GM23338 (cell line): ENCODE results near the gene ACBD7. TPM values are rescaled to one million over a fixed set of nuclear protein-coding genes. Genes with fewer than 3 reads are reported as not detected.

Experiments
- ATAC-seq: fragments of 200-7000 bp; cut with Tn5 transposase; 3 replicates; pipeline ENCODE4 v1.9.1; 2020
- DNase-seq: peaks from one replicate; pipeline ENCODE4 v3.0.0-alpha.2; 2015; ENCODE audit warnings: low spot score
- H2AFZ ChIP-seq: fragments of 200-600 bp; sonication (generic); 2 replicates; pipeline ENCODE4 v1.8.0; 2016; ENCODE audit warnings: antibody characterized with exemption, mild to moderate bottlenecking, moderate library complexity
- H3F3A ChIP-seq: fragments of 200-600 bp; sonication (generic); replicated peaks from 2 replicates; pipeline ENCODE4 v1.8.0; 2017; ENCODE audit warnings: antibody characterized with exemption, mixed run types, low read depth
- H3K27ac ChIP-seq: fragments of 200-600 bp; sonication (generic); 2 replicates; pipeline ENCODE4 v1.6.1; 2016; ENCODE audit warnings: low read depth
- H3K27me3 ChIP-seq: fragments of 200-600 bp; sonication (generic); 2 replicates; pipeline ENCODE4 v1.8.0; 2016; ENCODE audit warnings: mild to moderate bottlenecking, mixed run types, moderate library complexity; ENCODE audit not compliant: insufficient read depth
- H3K36me3 ChIP-seq: fragments of 200-600 bp; sonication (generic); 2 replicates; pipeline ENCODE4 v1.8.0; 2016; ENCODE audit warnings: mild to moderate bottlenecking; ENCODE audit not compliant: insufficient read depth
- H3K4me1 ChIP-seq: fragments of 200-600 bp; sonication (generic); 2 replicates; pipeline ENCODE4 v1.8.0; 2016; ENCODE audit warnings: mild to moderate bottlenecking, moderate library complexity; ENCODE audit not compliant: insufficient read depth
- H3K4me2 ChIP-seq: fragments of 200-600 bp; sonication (generic); 2 replicates; pipeline ENCODE4 v1.7.1; 2017; ENCODE audit warnings: mixed run types
- H3K4me3 ChIP-seq: fragments of 200-600 bp; sonication (generic); 2 replicates; pipeline ENCODE4 v1.6.1; 2016; ENCODE audit warnings: mixed run types
- H3K79me2 ChIP-seq: fragments of 200-600 bp; sonication (generic); replicated peaks from 2 replicates; pipeline ENCODE4 v1.8.0; 2017; ENCODE audit warnings: mild to moderate bottlenecking; ENCODE audit not compliant: insufficient read depth
- H3K9me2 ChIP-seq: fragments of 200-600 bp; sonication (generic); 2 replicates; pipeline ENCODE4 v1.8.0; 2017; ENCODE audit not compliant: insufficient read depth
- H4K20me1 ChIP-seq: fragments of 200-600 bp; sonication (generic); replicated peaks from 2 replicates; pipeline ENCODE4 v1.8.0; 2017; ENCODE audit warnings: mild to moderate bottlenecking; ENCODE audit not compliant: insufficient read depth
- H3K27ac Mint-ChIP-seq: 2 replicates; pipeline ENCODE4 v1.8.0; 2020; ENCODE audit warnings: inconsistent platforms, mild to moderate bottlenecking, moderate library complexity, mixed read lengths
- H3K27me3 Mint-ChIP-seq: 3 replicates; pipeline ENCODE4 v1.8.0; 2022; ENCODE audit warnings: low read depth, mild to moderate bottlenecking, moderate library complexity, mixed read lengths, inconsistent platforms; ENCODE audit not compliant: insufficient read depth, poor library complexity
- H3K36me3 Mint-ChIP-seq: 3 replicates; pipeline ENCODE4 v1.8.0; 2021; ENCODE audit warnings: low read depth, mild to moderate bottlenecking, inconsistent platforms, moderate library complexity, mixed read lengths
- H3K4me1 Mint-ChIP-seq: 3 replicates; pipeline ENCODE4 v1.8.0; 2020; ENCODE audit warnings: mild to moderate bottlenecking, inconsistent platforms, mixed read lengths
- H3K4me3 Mint-ChIP-seq: 3 replicates; pipeline ENCODE4 v1.8.0; 2021; ENCODE audit warnings: moderate library complexity, mild to moderate bottlenecking, inconsistent platforms, mixed read lengths
- H3K9me3 Mint-ChIP-seq: 3 replicates; pipeline ENCODE4 v1.8.0; 2020; ENCODE audit warnings: moderate library complexity, mild to moderate bottlenecking, inconsistent platforms, mixed read lengths
- CREB1 ChIP-seq: fragments of 250-450 bp; sonication (Bioruptor Pico); IDR thresholded peaks from 2 replicates; pipeline ENCODE4 v1.5.0; 2020; ENCODE audit warnings: low read depth, mild to moderate bottlenecking, moderate library complexity
- CTCF ChIP-seq, 2 experiments: fragments of 200-600 bp in 1 of 2; sonication (generic) in 1 of 2; conservative IDR thresholded peaks; 2 replicates each; pipeline versions ENCODE4 v1.5.1 to v1.6.1; 2016 to 2017; ENCODE audit warnings: antibody characterized with exemption in 2 of 2, low read depth in 2 of 2, mild to moderate bottlenecking in 2 of 2, moderate library complexity in 1 of 2
- ETS1 ChIP-seq: IDR thresholded peaks from 2 replicates; pipeline ENCODE4 v1.6.1; 2016; ENCODE audit warnings: antibody characterized with exemption
- EZH2 ChIP-seq: fragments of 200-600 bp; sonication (generic); IDR thresholded peaks from one replicate; pipeline ENCODE4 v1.8.0; 2017; ENCODE audit warnings: antibody characterized with exemption, mild to moderate bottlenecking, low read depth; ENCODE audit not compliant: unreplicated experiment
- EZH2phosphoT487 ChIP-seq: fragments of 200-600 bp; sonication (generic); IDR thresholded peaks from one replicate; pipeline ENCODE4 v1.8.1; 2018; ENCODE audit warnings: antibody characterized with exemption; ENCODE audit not compliant: unreplicated experiment
- NANOG ChIP-seq: IDR thresholded peaks from 2 replicates; pipeline ENCODE4 v1.6.1; 2016; ENCODE audit warnings: antibody characterized with exemption, borderline replicate concordance
- POLR2AphosphoS5 ChIP-seq: IDR thresholded peaks from 2 replicates; pipeline ENCODE4 v1.6.1; 2016; ENCODE audit warnings: antibody characterized with exemption, low read depth
- STAT1 ChIP-seq: IDR thresholded peaks from one replicate; pipeline ENCODE4 v1.6.1; 2016; ENCODE audit warnings: antibody characterized with exemption; ENCODE audit not compliant: unreplicated experiment
- ZNF331 ChIP-seq: fragments of 250-450 bp; sonication (Bioruptor Pico); IDR thresholded peaks from 2 replicates; pipeline ENCODE4 v1.5.0; 2020; ENCODE audit warnings: low read depth, mild to moderate bottlenecking, moderate library complexity
- long read RNA-seq: library from polyadenylated mRNA; unstranded; transcript quantifications from one replicate; pipeline ENCODE4 v2.0.0, GENCODE V29; 2020; ENCODE audit not compliant: unreplicated experiment
- polyA plus RNA-seq: library from polyadenylated mRNA; unstranded; fragments of >200 nt; fragmentation: Nextera tagmentation; extraction: Ambion mirVana; gene quantifications from 2 replicates; pipeline ENCODE4 v1.2.1, GENCODE V29; 2016
- total RNA-seq: library from RNA; depleted of rRNA; stranded (reverse); fragments of >200 nt; shearing (Covaris generic); gene quantifications from 2 replicates; pipeline ENCODE4 v1.2.3, GENCODE V29; 2014; rRNA removed
- TF ChIP-seq, protein P1 (sequence below): IDR thresholded peaks from one replicate; pipeline ENCODE4 v1.6.1; 2018; ENCODE audit warnings: antibody characterized with exemption; ENCODE audit not compliant: unreplicated experiment

ACBD7 gene
- total RNA-seq (14.7 and 24.1 TPM in 2 replicates), polyA plus RNA-seq (1.2 and 2.8 TPM in 2 replicates)
- long read RNA-seq, partial matches to known transcripts: 0 of 1 reads
- long read RNA-seq, other reads (novel, unspliced or antisense): 0 of 1 reads

- H3K27me3 ChIP-seq: no peaks in the 10 kb centered on the region
- H3K79me2 ChIP-seq: no peaks in the 10 kb centered on the region
- peak within 1 kb of the TSS; percentile 67 for H3K4me3 Mint-ChIP-seq
- peak within 1 kb of the TSS; percentile 71 for H3K4me2 ChIP-seq
- H4K20me1 ChIP-seq: no peaks in the 10 kb centered on the region
- H3K36me3 ChIP-seq: no peaks in the 10 kb centered on the region
- H3K4me1 ChIP-seq: no peaks in the 10 kb centered on the region; the same call in 1 of the 2 replicates
- H2AFZ ChIP-seq: no peak within 1 kb of the TSS
- H3K27me3 Mint-ChIP-seq: peaks cover 4% of the 10 kb centered on the region
- no peaks in the 10 kb centered on the region for H3K9me2 ChIP-seq
- no peak within 1 kb of the TSS; the same call in 1 of the 2 replicates for H3K27ac ChIP-seq
- peaks cover 14% of the 10 kb centered on the region for H3K4me1 Mint-ChIP-seq
- H3K9me3 Mint-ChIP-seq: no peaks in the 10 kb centered on the region
- TF ChIP-seq ZNF331 (CRISPR knock-in tag) (no peak), CREB1 (CRISPR knock-in tag) (peak; percentile 50), POLR2AphosphoS5 (peak; percentile 92), CTCF (conservative IDR thresholded peaks at IDR 0.05; ENCODE audit: low read depth in 2 of 2) (peak in 1 of 2 experiments; percentile 9; a peak in 1 of 4 replicates)
- H3K4me3 ChIP-seq: peak within 1 kb of the TSS; percentile 61
- H3K36me3 Mint-ChIP-seq: no peaks in the 10 kb centered on the region
- DNase-seq (peak; percentile 94), ATAC-seq (peak; percentile 96)
- no peaks in the 10 kb centered on the region for H3F3A ChIP-seq
- no peak within 1 kb of the TSS for H3K27ac Mint-ChIP-seq
Observed at GRCh38 chr10:15088428-15089261, at the start of gene ACBD7. Gene ACBD7, minus strand, starts transcription at chr10:15088776. Its CDS starts 48 bp downstream, at chr10:15088728.

DNA sequence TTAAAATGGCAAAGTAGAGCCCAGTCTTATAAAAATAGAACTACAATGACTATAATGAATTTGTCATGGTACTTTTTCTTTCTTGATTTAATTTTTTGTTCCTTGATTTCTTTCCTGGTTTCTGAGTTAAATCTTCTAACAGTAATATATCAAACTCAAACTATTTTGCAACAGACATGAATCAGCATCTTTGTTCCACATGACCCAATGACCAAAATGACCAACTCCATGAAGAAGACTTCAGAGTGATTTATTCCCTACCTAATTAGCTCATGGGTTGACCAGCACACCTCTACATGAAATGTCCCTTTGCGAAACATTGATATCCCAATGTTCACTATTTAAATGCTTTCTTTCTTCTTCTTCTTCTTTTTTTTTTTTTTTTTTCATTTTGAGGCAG lies 49.1 kb upstream of the ACBD7 start:
- Histone ChIP-seq H3K9me2 (no peaks in the 10 kb centered on the region), H3F3A (no peaks in the 10 kb centered on the region), H3K4me2 (no peak overlapping the region), H3K4me3 (no peak overlapping the region), H3K79me2 (no peaks in the 10 kb centered on the region; the same call in 1 of the 2 replicates), H3K27me3 (no peaks in the 10 kb centered on the region), H3K4me1 (no peaks in the 10 kb centered on the region), H3K36me3 (peaks cover 3% of the 10 kb centered on the region; the same call in 1 of the 2 replicates), H2AFZ (no peak overlapping the region), H3K27ac (no peak overlapping the region), H4K20me1 (peaks cover 4% of the 10 kb centered on the region; the same call in 1 of the 2 replicates)
- Mint-ChIP-seq H3K9me3 (no peaks in the 10 kb centered on the region), H3K4me1 (peaks cover 12% of the 10 kb centered on the region), H3K4me3 (no peak overlapping the region), H3K27me3 (peaks cover 4% of the 10 kb centered on the region), H3K36me3 (peaks cover 8% of the 10 kb centered on the region; the same call in 2 of the 3 replicates), H3K27ac (no peak overlapping the region)
- ATAC-seq (no peak), DNase-seq (no peak)
- no peak for TF ChIP-seq POLR2AphosphoS5
- no peak for TF ChIP-seq STAT1
- TF ChIP-seq EZH2: no peak
- TF ChIP-seq ETS1: no peak
- no peak for TF ChIP-seq EZH2phosphoT487
- TF ChIP-seq NANOG: no peak
- TF ChIP-seq, protein P1, sequence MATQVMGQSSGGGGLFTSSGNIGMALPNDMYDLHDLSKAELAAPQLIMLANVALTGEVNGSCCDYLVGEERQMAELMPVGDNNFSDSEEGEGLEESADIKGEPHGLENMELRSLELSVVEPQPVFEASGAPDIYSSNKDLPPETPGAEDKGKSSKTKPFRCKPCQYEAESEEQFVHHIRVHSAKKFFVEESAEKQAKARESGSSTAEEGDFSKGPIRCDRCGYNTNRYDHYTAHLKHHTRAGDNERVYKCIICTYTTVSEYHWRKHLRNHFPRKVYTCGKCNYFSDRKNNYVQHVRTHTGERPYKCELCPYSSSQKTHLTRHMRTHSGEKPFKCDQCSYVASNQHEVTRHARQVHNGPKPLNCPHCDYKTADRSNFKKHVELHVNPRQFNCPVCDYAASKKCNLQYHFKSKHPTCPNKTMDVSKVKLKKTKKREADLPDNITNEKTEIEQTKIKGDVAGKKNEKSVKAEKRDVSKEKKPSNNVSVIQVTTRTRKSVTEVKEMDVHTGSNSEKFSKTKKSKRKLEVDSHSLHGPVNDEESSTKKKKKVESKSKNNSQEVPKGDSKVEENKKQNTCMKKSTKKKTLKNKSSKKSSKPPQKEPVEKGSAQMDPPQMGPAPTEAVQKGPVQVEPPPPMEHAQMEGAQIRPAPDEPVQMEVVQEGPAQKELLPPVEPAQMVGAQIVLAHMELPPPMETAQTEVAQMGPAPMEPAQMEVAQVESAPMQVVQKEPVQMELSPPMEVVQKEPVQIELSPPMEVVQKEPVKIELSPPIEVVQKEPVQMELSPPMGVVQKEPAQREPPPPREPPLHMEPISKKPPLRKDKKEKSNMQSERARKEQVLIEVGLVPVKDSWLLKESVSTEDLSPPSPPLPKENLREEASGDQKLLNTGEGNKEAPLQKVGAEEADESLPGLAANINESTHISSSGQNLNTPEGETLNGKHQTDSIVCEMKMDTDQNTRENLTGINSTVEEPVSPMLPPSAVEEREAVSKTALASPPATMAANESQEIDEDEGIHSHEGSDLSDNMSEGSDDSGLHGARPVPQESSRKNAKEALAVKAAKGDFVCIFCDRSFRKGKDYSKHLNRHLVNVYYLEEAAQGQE: no peak
- no peak for TF ChIP-seq CREB1 (CRISPR knock-in tag)
